Keratinocyte (primary cell): ENCODE data around the gene MAN2A2. TPM values are rescaled to one million over a fixed set of nuclear protein-coding genes. Genes with fewer than 3 reads are reported as not detected.
A peak's percentile ranks its signal among the peaks of the same experiment; 100 is the strongest.

Experiments used
- DNase-seq: peaks from one replicate; pipeline ENCODE4 v3.0.0-alpha.2; 2011; ENCODE audit warnings: low read depth, missing footprints, low spot score
- FAIRE-seq: peaks from 2 replicates; lab custom pipeline; 2011; peaks lifted over from hg19 to GRCh38; lab: Jason Lieb, UNC
- H2AFZ ChIP-seq: 2 replicates; pipeline ENCODE4 v1.6.0; 2012; ENCODE audit warnings: low read length, control low read depth, inconsistent platforms; ENCODE audit not compliant: control insufficient read depth
- H3K27ac ChIP-seq: 2 replicates; pipeline ENCODE4 v1.5.1; 2011; ENCODE audit warnings: low read length; ENCODE audit not compliant: control insufficient read depth, insufficient read depth
- H3K27me3 ChIP-seq: 3 replicates; pipeline ENCODE4 v1.6.0; 2011; ENCODE audit warnings: low read length; ENCODE audit not compliant: control insufficient read depth, insufficient read depth; ENCODE audit errors: extremely low read depth
- H3K36me3 ChIP-seq, 2 experiments: 2 replicates in 1 of 2; 3 replicates in 1 of 2; pipeline ENCODE4 v1.5.1; 2011; ENCODE audit warnings: low read length in 2 of 2, mild to moderate bottlenecking in 1 of 2; ENCODE audit not compliant: control insufficient read depth in 2 of 2, insufficient read depth in 2 of 2; ENCODE audit errors: extremely low read depth in 1 of 2
- H3K4me1 ChIP-seq: 3 replicates; pipeline ENCODE4 v1.5.1; 2011; ENCODE audit warnings: low read length; ENCODE audit not compliant: control insufficient read depth, insufficient read depth; ENCODE audit errors: extremely low read depth
- H3K4me2 ChIP-seq: 3 replicates; pipeline ENCODE4 v1.6.0; 2011; ENCODE audit warnings: low read depth, low read length; ENCODE audit not compliant: control insufficient read depth, insufficient read depth; ENCODE audit errors: extremely low read depth
- H3K4me3 ChIP-seq, 3 experiments: fragments of 200-600 bp in 1 of 3; sonication (generic) in 1 of 3; 2 replicates in 2 of 3; 3 replicates in 1 of 3; pipeline ENCODE4 v1.5.1; 2011 to 2016; ENCODE audit warnings: low read length in 3 of 3, mild to moderate bottlenecking in 3 of 3, control low read depth in 2 of 3, inconsistent platforms in 1 of 3, low read depth in 1 of 3, mixed read lengths in 1 of 3, mixed run types in 1 of 3, moderate library complexity in 1 of 3; ENCODE audit not compliant: control insufficient read depth in 2 of 3, insufficient read depth in 2 of 3; ENCODE audit errors: extremely low read depth in 1 of 3
- H3K79me2 ChIP-seq: 2 replicates; pipeline ENCODE4 v1.6.0; 2012; ENCODE audit warnings: low read length; ENCODE audit not compliant: control insufficient read depth, insufficient read depth
- H3K9ac ChIP-seq: 3 replicates; pipeline ENCODE4 v1.6.0; 2011; ENCODE audit warnings: low read length; ENCODE audit not compliant: control insufficient read depth, insufficient read depth; ENCODE audit errors: extremely low read depth
- H3K9me1 ChIP-seq: 3 replicates; pipeline ENCODE4 v1.6.0; 2011; ENCODE audit warnings: low read length; ENCODE audit not compliant: control insufficient read depth, insufficient read depth; ENCODE audit errors: extremely low read depth
- H3K9me3 ChIP-seq: 2 replicates; pipeline ENCODE4 v1.5.1; 2012; ENCODE audit warnings: low read depth, low read length; ENCODE audit not compliant: control insufficient read depth
- H4K20me1 ChIP-seq: 3 replicates; pipeline ENCODE4 v1.6.0; 2011; ENCODE audit warnings: low read length; ENCODE audit not compliant: control insufficient read depth, insufficient read depth; ENCODE audit errors: extremely low read depth
- CTCF ChIP-seq, 3 experiments: IDR thresholded peaks in 1 of 3; conservative IDR thresholded peaks in 1 of 3; optimal IDR thresholded peaks in 1 of 3; 2 replicates in 2 of 3; 3 replicates in 1 of 3; pipeline versions ENCODE3 to v1.5.1; 2011; ENCODE audit warnings: low read length in 3 of 3, mild to moderate bottlenecking in 3 of 3, moderate library complexity in 2 of 3, control low read depth in 1 of 3, inconsistent platforms in 1 of 3; ENCODE audit not compliant: insufficient read depth in 2 of 3; ENCODE audit errors: extremely low read depth in 1 of 3
- EZH2 ChIP-seq: IDR thresholded peaks from one replicate; pipeline ENCODE4 v1.6.1; 2012; ENCODE audit warnings: inconsistent platforms, mild to moderate bottlenecking, low read length, moderate library complexity
- dilution Hi-C: fragments of 300-500 bp; cut with MboI; formaldehyde crosslinking; loops from one replicate; pipeline ENCODE4 v1.7.0; 2020; ENCODE audit warnings: low sequenced_read_pairs; ENCODE audit not compliant: extremely low pct_ligation_motif_present
- polyA plus RNA-seq, 5 experiments: library from polyadenylated mRNA; depleted of rRNA in 3 of 5; stranded (reverse) in 3 of 5; stranded (forward) in 1 of 5; unstranded in 1 of 5; fragments of >200 nt; gene quantifications; 1 replicate in 1 of 5; 2 replicates in 3 of 5; 3 replicates in 1 of 5; pipeline versions ENCODE4 v1.2.1 to v1.2.3, GENCODE V29; 2011 to 2012; ENCODE audit warnings: missing spikeins in 2 of 5, low read depth in 1 of 5, low replicate concordance in 1 of 5

MAN2A2 gene
- polyA plus RNA-seq, 1 donor (not counting 4 experiments of a cell fraction or from before 2014, with no cell fraction given), result 6.6 TPM

DNA sequence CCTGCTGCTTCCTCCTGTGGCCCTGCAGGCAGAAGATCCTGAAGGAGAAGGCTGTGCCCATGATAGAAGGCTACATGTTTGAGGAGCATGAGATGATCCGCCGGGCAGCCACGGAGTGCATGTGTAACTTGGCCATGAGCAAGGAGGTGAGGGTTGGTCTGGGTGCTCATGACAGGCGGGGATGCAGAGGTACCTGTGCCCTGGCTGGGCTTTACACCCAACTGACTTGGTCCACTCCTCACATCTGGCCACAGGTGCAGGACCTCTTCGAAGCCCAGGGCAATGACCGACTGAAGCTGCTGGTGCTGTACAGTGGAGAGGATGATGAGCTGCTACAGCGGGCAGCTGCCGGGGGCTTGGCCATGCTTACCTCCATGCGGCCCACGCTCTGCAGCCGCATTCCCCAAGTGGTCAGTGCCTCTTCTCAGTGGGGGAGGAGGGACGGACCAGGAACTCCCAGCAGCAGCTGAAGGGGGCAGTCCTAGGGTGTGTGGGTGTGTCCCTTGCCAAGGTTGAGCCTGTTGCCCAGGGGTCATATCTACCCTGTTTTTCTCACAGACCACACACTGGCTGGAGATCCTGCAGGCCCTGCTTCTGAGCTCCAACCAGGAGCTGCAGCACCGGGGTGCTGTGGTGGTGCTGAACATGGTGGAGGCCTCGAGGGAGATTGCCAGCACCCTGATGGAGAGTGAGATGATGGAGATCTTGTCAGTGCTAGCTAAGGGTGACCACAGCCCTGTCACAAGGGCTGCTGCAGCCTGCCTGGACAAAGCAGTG is 50.0 kb downstream of the MAN2A2 start:
- dilution Hi-C loops, result no loop called here
- Histone ChIP-seq H4K20me1 (no peaks in the 10 kb centered on the region), H3K4me2 (no peak overlapping the region), H3K9me1 (no peaks in the 10 kb centered on the region), H3K27me3 (no peaks in the 10 kb centered on the region), H3K9ac (no peak overlapping the region), H3K9me3 (no peaks in the 10 kb centered on the region), H3K36me3 (peaks cover 22 to 31% of the 10 kb centered on the region in 2 experiments), H2AFZ (no peak overlapping the region), H3K27ac (no peak overlapping the region), H3K79me2 (no peaks in the 10 kb centered on the region), H3K4me3 (no peak overlapping the region), H3K4me1 (peaks cover 21% of the 10 kb centered on the region)
- no peak for TF ChIP-seq CTCF (optimal IDR thresholded peaks at IDR 0.05 in 1 of 3, IDR thresholded peaks at IDR 0.05 in 1 of 3, conservative IDR thresholded peaks at IDR 0.05 in 1 of 3; ENCODE audit: extremely low read depth in 1 of 3, insufficient read depth in 2 of 3, low read length in 3 of 3)
- no peak for TF ChIP-seq EZH2
- DNase-seq (no peak), FAIRE-seq (no peak)

GRCh38 chr15:90953947-90954711 is 51.0 kb downstream of the MAN2A2 start:
- no peaks in the 10 kb centered on the region for H4K20me1 ChIP-seq
- no peaks in the 10 kb centered on the region for H3K9me1 ChIP-seq
- no peaks in the 10 kb centered on the region for H3K79me2 ChIP-seq
- peak overlapping the region; percentile 87 for H3K4me2 ChIP-seq
- FAIRE-seq (no peak), DNase-seq (no peak)
- H3K4me1 ChIP-seq, result peaks cover 20% of the 10 kb centered on the region
- no peaks in the 10 kb centered on the region for H3K9me3 ChIP-seq
- H3K4me3 ChIP-seq, result peak overlapping the region in 1 of 3 experiments; percentile 77
- TF ChIP-seq CTCF (optimal IDR thresholded peaks at IDR 0.05 in 1 of 3, IDR thresholded peaks at IDR 0.05 in 1 of 3, conservative IDR thresholded peaks at IDR 0.05 in 1 of 3; ENCODE audit: extremely low read depth in 1 of 3, insufficient read depth in 2 of 3, low read length in 3 of 3) (no peak), EZH2 (no peak)
- H3K9ac ChIP-seq, result no peak overlapping the region
- H3K27me3 ChIP-seq, result no peaks in the 10 kb centered on the region
- H3K27ac ChIP-seq, result no peak overlapping the region
- no peak overlapping the region for H2AFZ ChIP-seq
- peaks cover 18 to 27% of the 10 kb centered on the region in 2 experiments for H3K36me3 ChIP-seq
- dilution Hi-C loops, result no loop called here
